ENCODE measurements around the gene NPL. TPM values are rescaled to one million over a fixed set of nuclear protein-coding genes. Genes with fewer than 3 reads are reported as not detected.

NPL gene
- polyA plus RNA-seq, 3 donors, result 4.5 to 8.7 (median 7.1) TPM

DNA sequence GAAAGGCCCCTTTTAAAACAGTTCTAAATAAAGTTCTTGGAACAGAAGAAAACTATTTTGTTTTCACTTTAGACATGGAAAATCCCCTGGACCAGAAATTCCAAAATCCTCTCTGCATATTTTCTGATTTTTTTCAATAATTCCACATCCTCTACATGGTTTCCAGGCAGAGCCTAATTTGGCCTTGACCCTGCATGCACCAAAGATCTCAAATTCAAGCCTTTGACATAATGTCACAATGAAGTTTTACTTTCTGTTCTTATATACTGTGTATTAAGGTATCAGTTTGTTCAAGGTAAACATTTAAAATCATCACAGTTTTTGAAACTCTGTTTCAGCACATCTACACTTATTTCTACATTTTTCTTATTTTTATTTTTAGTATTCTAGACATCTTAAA is 12.2 kb upstream of the NPL start:
- DNase-seq (ENCODE audit: low read depth in 3 of 3, low spot score in 2 of 3), result no peak

DNA sequence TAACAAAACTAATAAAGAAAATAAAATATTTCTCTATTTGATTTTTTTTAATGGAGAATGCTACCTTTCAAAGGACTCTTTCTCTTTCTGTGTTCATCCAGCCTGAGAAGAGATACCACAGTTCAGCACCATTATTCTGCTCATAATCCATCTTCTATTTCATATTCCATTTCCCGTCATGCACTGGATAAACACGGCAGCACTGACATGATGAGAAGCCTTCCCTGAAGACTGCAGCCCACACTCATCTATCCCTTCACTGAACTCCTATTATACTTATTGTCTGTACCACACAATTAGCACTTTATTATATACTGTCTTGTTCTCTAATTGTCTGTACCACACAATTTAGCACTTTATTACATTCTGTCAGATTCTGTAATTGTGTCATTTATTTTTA is 10.7 kb upstream of the NPL start:
- no peak for DNase-seq (ENCODE audit: low read depth in 3 of 3, low spot score in 2 of 3)

DNA sequence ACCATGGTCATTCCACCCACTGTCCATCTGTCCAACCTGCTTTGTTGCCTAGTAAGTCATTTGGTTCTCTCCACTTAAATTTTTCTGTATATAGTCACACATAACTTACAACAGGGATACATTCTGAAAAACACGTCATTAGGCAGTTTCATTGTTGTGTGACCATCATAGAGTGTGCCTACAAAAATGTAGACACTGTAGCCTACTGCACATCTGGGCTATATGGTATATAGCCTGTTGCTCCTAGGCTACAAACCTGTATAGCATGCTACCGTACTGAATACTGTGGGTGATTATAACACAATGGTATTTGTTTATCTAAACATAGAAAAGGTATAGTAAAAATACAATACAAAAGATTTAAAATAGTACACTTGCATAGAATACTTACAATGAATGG is 10.0 kb upstream of the NPL start:
- no peak for DNase-seq (ENCODE audit: low read depth in 3 of 3, low spot score in 2 of 3)

DNA sequence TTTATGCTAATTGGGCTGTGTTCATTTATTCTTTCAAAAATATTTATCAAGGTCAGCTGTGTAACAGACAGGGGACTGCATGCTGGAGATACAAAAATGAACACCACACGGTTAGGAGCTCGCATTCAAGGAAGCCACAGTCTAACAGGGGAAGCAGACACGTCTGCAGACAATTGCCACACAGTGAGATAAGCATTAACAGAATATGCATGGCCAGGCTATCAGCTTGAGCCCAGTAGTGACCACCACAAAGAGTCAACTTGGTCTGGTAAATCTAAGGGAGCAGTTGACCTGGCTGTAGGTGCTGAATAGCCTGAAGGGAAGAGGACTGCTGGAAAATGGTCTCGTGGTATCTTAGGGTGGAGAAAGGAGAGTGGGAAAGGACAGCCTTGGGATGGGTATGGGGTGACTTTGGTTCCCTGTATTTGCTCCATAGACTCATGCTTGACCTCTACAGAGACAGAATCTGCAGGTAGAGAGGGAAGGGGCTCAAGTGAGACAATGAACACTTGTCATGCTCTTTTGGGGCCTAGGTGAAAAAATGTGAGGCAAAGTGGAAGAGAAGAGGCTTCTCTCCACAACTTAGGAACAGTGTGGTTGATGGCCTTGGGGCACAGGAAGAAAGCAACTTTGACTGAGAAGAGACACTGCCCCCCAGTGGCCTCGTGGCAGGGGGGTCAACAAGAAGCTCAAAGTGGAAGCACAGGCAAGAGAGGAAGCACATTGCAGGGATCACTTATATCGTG is 7.6 kb upstream of the NPL start:
- no peak for DNase-seq (ENCODE audit: low read depth in 3 of 3, low spot score in 2 of 3)

DNA sequence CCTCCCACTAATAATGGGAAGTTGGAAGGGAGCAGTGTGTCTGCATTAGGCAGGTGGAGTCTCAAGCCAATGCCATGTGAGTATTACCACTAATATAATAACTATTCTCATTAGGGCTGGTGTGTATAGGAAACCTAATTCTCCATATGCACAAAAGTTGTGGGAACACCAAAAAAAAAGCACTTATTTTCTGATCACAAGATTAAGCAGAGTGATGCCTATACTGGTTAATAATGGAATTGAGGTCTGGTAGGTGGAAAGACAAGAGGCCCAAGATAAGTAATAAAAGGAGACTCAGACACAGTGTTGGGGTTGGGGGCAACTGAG is 7.0 kb upstream of the NPL start:
- no peak for DNase-seq (ENCODE audit: low read depth in 3 of 3, low spot score in 2 of 3)

DNA sequence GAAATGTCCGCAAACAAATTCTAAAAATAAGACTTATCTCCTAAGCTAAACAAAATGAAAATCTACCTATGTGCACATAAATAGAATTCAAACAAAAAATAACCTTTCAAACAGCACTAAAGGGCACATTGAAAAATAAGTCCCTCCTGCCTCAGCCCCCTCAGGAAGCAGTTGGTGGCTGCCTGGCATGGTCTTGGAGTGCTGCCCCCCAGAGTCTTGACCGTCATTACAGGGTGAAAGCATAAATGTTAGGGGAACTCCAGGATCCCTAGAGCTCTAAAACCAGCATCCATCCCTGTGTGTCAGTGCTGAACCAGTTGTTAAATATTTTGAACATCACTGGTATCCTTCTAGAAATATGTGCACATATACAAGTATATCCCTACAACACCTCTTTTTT is 6.5 kb upstream of the NPL start:
- no peak for DNase-seq (ENCODE audit: low read depth in 3 of 3, low spot score in 2 of 3)

DNA sequence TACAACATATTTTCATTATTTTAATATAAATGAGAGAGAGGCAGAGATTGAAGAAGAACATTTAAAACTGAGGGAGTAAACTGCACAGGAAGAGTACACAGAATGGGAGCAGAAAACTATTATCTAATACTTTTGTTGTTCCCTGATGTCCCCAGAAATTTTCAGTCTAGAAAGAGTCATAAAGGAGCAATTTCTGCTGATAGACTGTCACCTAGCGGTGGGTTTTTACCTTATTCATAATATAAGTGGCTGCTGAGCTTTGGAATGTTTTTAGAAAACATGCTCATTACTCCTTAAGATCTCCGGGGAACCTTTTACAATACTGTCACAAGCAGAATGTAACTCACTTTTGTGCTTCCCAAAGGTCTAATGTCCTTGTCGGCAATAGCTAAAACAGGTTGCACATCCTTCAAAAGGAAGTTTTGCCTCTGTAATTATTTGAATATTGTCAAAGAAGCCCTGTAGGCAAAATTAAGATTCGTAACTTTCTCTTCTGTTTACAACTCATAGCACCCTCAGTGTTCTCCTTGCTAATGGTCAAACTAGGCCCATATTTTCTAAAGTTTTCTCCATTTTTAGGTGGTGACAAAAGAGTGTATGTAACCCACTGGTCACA is 4.9 kb upstream of the NPL start:
- peak; percentile 32 to 36 (median 33) for DNase-seq (ENCODE audit: low read depth in 3 of 3, low spot score in 2 of 3)

DNA sequence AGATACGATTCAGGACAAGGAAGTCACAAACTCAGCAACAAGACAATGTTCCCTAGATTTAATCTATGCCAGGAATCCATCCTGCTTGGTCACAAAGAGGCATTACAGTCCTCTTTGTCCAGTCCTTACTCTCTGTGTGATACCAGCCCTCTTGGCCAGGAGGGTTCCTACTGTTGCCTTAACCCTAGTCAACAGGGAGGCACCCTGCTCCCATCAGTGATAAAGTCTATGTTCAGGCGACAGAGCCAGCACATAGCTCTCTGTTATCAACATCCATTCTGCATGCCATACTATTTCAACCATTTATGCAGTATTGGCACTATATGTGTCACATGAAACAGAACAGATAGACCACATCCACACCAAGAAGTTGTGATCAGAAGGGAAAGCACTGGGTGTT is 4.4 kb upstream of the NPL start:
- DNase-seq (ENCODE audit: low read depth in 3 of 3, low spot score in 2 of 3), result no peak

DNA sequence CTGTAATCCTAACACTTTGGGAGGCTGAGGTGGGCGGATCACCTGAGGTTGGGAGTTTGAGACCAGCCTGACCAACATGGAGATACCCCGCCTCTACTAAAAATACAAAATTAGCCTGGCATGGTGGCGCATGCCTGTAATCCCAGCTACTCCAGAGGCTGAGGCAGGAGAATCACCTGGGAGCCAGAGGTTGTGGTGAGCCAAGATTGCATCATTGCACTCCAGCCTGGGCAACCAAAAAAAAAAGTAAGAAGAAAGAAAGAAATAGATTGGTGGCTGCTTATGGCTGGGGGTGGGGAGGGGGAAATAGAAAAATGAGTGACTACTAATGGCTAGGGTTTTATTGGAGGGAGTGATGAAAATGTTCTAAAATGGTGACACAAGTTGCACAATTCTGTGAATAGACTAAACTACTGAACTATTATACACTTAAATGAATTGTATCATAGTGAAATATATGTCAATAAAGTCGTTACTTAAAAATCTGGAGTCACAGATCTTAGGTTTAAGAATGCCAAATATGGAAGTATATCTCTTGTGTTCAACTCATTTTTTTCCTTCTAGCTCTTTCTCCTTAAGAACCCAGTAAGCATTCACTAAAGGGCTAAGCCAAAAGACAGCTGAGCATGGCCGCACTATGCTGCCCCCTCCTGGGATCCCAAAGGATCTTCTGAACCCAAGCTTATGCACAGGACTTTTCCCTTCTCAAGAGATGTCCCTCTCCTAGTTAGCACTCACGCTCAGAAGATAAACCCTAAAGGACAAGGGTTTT is 3.2 kb upstream of the NPL start:
- peak in 1 of 3 donors; percentile 38 for DNase-seq (ENCODE audit: low read depth in 3 of 3, low spot score in 2 of 3)

DNA sequence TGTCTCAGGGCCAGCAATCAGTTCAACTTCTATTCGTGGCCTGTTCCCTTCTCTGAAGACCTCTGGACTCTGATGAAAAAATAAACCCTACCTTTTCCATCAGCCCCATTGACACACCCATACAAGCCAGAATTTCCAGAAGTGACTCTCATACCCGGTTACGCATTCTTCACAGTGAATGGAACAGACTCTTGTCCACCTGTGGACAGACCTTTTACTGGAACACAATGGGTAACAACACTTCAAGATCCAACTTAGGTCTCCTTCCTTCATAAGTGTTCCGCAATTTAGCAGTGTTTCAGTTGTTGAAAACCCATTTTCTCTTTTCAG is 2.6 kb upstream of the NPL start:
- no peak for DNase-seq (ENCODE audit: low read depth in 3 of 3, low spot score in 2 of 3)

DNA sequence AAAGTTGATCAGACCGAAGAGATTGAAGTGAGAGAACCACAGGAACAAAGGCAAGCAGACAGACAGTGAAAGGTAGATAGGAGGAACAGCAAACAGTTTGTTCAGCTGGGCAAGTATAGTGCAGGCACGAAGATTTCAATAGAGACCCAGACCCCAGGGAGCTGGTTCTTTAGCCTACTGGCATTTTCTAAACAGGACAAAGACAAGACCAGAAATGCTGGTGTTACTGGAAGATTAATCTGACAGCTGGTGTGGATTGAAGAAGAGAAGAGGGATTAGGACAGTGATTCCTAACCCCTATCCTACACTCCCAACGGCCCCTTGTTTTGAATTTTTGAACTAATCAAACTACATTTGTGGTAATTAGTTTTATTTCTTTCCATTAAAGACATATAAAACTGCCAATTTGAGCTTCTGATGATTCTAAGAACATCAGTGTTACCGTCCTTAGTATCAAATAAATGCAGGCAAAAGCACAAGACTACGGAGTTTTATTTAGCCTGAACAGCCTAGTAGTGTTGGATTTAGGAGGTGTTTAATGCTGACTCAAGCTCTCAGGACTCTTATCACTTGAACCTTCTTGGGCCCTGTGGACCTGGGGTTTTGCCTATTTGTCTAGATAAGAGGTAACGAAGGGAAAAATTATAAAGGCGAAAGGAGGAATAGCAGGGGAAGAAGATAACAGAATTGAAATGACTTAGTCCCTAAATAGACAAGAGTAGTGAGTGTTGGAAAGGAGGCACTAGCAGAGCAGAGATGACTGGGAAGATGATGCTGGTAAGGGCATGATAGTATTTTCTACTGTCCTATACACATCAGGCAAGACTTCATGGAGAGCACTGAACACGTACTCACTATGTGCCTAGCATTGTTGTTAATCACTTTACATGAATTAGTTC is 2.0 kb downstream of the NPL start:
- no peak for DNase-seq (ENCODE audit: low read depth in 3 of 3, low spot score in 2 of 3)

DNA sequence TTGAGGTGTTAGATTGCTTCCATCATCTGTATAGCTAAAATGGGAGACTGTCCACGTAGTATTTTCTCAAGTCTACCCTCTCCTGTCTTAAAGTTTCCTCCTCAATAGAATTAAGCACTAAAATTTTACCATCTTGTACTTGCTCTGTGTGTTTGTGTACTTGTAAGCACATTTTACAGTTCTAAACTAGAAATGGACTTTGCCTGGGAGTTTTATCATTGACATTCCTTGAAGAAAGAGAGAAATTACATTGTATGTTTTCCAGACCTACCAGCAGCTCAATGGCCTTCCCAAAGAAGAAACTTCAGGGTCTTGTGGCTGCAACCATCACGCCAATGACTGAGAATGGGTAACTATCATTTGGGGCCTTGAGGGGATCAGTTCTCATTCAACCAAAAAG is 4.5 kb downstream of the NPL start:
- DNase-seq (ENCODE audit: low read depth in 3 of 3, low spot score in 2 of 3), result no peak

DNA sequence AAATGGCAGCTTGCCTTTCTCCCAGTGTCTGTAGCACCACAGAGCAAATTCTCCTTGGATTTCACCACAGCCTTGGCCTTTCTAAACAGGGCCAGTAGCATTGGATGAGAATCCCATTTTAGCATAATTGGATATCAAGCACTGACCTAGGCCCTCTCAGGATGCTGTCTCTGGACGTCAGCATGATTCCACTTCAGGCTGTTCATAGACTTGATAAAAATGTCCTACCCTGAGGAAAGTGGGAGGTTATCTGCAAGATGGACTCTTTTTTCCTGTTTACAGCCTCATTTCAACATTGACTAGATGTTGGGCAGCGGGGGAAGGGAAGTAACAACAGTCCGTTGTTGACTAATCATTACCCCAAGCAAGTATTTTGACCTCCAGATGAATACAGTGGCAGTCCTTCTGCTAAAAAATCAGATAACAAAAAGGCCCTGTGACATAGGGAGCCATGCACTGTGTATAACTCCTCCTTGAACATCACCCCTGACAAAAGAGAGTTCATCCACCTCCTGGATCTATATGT is 5.2 kb downstream of the NPL start:
- no peak for DNase-seq (ENCODE audit: low read depth in 3 of 3, low spot score in 2 of 3)

DNA sequence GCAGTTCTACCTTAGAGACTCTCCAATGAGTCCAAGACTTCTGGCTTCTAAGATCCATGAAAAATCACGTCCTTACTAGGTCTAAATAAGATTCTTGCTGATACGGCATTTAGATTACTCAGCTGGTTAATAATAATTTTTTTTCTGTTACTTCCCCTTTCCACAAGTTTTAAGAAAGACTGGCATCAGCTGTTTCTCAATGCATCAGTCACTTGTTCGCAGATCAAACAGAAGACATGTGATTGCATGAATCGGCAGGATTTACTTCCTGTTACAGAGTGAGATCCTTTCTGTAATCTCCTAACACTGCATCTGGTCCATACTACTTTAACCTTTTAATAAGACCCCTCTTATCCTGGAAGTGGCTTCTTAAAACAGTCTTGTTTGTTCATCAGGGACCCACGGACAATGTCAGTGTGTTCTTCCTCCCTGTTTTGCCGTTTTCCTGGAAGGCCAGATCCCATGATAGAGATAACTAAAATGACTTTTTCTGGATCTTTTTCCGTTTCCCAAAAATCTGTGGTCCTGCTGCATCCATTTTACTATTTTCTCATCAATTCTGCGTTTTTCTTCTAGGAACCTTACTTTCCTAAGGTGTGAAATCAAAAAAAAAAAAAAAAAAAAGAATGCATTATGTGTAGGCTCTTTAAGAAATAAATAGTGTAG is 6.1 kb downstream of the NPL start:
- DNase-seq (ENCODE audit: low read depth in 3 of 3, low spot score in 2 of 3), result no peak

DNA sequence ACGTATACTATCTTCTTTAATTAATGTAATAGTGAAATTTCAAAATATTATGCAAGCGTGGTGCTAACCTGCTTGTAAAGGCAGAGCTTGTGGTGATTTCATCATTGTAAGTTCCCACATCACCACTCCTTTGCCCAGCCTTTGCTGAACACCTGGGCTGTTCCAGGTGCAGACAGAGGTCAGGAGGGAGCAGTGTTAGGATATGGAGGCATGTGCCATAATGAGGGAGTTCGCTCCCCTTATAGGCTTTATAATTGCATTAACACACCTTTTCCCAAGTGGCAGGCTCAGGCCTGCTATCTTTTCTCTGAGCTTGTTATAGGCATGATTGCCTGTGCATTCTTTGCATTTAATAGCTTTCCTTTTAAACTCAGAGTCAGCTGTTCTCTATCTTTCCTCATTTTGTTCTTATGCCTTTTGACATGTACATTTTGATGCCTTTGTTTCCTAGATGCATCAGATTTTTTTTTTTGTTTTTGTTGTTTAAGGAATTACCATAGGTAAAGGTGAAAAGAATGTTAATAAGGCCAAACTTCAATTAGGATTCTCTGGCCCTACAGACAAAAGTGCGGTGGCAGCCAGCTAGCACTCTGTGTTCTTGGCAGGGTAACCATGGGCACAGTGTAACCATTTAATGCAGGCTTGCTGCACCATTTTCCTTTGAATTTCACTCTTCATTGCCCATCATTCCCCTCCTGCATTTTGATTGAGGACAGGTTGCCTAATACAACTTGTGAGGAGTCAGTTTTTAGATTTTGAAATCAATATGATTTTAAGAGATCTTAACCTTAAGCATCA is 12.6 kb downstream of the NPL start:
- DNase-seq (ENCODE audit: low read depth in 3 of 3, low spot score in 2 of 3), result no peak

DNA sequence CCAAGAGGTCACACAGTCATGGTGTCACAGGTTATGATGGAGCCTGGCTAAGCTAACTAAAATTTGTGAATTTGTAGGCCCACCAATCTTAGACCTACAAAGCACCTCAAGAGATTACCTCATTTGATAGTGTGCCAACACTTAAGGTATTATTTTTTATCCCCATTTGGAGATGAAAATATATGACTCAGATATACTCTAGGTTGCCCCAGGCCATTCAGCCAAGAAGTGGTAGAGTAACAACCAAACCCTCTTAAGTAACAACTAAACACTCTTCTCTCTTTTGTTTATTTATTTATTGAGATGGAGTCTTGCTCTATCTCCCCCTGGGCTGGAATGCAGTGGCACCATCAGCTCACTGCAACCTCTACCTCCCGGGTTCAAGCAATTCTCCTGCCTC is 14.3 kb downstream of the NPL start:
- DNase-seq (ENCODE audit: low read depth in 3 of 3, low spot score in 2 of 3), result no peak

DNA sequence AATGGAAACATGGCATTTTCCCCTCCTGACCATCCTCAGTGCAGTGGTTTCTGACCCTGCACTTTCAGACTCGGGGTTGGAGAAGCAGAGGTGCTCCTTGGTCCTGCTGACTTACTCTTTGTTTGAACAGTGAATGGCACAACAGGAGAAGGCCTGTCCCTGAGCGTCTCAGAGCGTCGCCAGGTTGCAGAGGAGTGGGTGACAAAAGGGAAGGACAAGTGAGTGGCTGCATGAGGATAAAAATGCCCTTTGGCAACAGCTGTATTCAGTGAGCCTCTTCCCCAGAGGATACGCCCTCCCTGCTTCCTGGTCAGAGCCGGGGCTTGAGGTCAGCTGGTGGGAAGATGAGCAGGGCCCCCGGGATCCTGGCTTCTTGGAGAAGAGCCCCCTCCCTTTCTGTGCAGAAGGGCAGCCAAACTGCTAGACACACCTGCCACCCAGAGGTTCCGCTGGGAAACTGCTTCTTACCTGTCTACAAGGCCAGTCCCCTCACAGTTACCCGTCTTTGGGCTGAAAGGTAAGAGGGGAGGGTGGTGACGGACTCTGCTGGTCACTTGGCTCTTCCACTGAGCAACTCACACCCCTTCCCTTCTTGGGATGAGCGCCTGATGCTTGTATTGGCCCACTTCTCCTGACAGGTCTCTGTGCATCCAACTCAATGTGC is 16.6 kb downstream of the NPL start:
- no peak for DNase-seq (ENCODE audit: low read depth in 3 of 3, low spot score in 2 of 3)

DNA sequence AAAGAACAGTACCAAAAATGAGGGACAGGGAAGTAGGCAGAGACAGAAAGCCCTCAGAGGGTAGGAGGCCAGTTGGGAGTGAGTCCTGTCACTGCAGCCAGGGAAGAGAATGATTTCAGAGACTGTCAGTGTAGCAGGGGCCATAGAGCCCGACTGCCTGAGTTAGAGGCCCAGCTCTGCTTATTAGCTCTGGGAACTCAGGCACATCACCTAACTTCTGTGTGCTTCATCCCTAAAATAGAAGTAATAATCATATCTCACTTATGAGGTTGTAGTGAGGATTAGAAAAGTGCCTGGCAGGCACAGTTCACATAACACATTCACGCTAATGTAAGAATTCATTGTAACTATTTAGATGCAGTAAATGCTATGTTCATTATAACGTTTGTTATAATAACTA is 18.3 kb downstream of the NPL start:
- no peak for DNase-seq (ENCODE audit: low read depth in 3 of 3, low spot score in 2 of 3)

DNA sequence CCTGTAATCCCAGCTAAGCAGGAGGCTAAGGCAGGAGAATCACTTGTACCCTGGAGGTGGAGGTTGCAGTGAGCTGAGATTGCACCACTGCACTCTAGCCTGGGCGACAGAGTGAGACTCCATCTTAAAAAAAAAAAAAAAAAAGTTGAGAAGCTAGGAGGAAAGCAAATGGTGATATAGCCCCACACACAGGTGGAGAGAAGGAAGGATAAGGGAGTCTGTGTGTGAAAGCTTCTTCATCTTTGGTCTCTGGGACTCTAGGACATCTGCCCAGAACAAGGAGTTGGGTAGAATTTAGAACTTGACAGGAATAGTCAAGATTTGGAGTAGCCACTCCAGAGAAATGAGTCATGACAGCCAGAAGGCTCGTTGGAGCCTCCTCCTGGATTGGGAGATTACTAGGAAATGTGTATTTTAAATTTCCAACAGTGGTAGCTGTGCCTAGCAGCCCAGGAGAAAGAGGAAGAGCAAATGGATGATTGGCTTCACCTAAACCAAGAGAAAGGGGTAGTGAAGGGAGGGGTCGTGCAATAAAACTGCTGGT is 19.9 kb downstream of the NPL start:
- DNase-seq (ENCODE audit: low read depth in 3 of 3, low spot score in 2 of 3), result no peak

Data from right renal cortex interstitium (tissue), 3 donors.